Panc1 (cell line): ENCODE data around the gene C22orf23.

Experiments
- CTCF ChIP-seq: fragments of 450-650 bp; IDR thresholded peaks from 2 replicates; pipeline ENCODE4 v1.5.1; 2017; ENCODE audit warnings: mild to moderate bottlenecking
- POLR2AphosphoS5 ChIP-seq: IDR thresholded peaks from 2 replicates; pipeline ENCODE4 v1.6.1; 2012; ENCODE audit warnings: mild to moderate bottlenecking, low read depth, low read length, moderate library complexity
- SIN3A ChIP-seq: IDR thresholded peaks from 2 replicates; pipeline ENCODE4 v1.6.1; 2012; ENCODE audit warnings: low read depth, mild to moderate bottlenecking, low read length, moderate library complexity, borderline replicate concordance; ENCODE audit not compliant: insufficient read depth

- TF ChIP-seq CTCF: no peak
- TF ChIP-seq POLR2AphosphoS5: no peak
- no peak for TF ChIP-seq SIN3A
These were observed 28.9 kb upstream of the C22orf23 start for GRCh38 chr22:37982151-37982785.
